DMS153 treated with DMSO at 0.1 percent for 48 hours (cell line): ENCODE data around the gene UAP1L1.

Experiments used
- DNase-seq: peaks from one replicate; lab custom pipeline; 2025; ENCODE audit not compliant: unreplicated experiment; lab: John Stamatoyannopoulos, UW

Gene UAP1L1

GRCh38 chr9:137129456-137130175 is 52.3 kb downstream of the UAP1L1 start:
- DNase-seq, result peak; percentile 68

GRCh38 chr9:137130176-137130755 is 52.9 kb downstream of the UAP1L1 start:
- no peak for DNase-seq
